Forelimb muscle (tissue), 1 donor: Measurements from ENCODE around the gene IPCEF1. TPM values are rescaled to one million over a fixed set of nuclear protein-coding genes. Genes with fewer than 3 reads are reported as not detected.

Experiments used
- DNase-seq: peaks from one replicate; pipeline ENCODE4 v3.0.0-alpha.2; 2013; ENCODE audit warnings: low read depth
- polyA plus RNA-seq: library from polyadenylated mRNA; unstranded; fragments of 120-200 nt; gene quantifications from one replicate; pipeline ENCODE4 v1.2.1, GENCODE V29; 2013; ENCODE audit not compliant: insufficient read length

The IPCEF1 gene
- polyA plus RNA-seq, 1 donor, result 1.2 TPM

DNA sequence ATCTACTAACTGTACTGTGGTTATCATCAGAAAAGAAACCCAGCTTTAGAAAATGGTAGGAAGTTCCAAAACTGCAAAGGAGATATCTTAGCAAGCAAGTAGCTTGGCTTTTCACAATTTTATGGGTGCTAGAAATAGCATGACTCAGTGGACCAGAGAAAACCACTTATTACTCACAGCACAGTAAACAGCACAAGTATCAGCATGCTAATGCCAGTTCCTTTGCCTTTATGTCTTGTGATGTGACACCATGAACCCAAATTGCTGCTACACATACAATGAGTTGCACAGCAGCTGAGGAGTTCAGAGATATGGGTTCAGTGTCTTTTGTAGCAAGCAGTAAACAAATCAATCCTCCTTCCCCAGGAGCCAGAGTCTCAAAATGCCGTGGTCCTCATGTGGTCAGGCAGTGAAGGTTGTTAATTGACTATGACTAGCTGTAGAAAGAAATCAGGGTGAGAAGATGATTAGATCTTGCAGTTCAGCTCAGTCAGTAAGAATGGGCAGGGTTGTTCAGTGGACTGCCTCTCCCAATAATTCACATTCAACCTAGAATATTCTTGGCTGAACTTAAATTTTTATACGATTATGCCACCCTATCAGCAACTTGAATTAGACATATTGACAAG lies 244.3 kb downstream of the IPCEF1 start:
- no peak for DNase-seq

DNA sequence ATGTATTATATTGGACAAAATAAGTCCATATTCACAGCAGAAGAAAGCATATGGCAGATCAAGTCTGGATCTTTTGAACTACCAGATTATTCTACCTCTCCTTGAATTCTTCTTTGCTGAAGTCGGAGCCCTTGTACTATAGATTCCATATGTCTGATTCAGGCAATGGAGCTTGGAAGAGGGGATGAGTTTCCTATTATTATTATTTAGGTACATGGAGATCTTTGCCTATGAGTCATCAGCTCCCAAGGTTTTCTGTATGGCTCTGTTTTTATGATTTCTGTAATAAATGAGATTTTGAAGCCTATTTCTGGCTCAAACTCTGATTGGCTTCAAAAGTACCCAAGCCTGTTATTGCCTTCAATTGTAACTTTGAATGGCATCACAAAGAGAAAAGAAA lies 245.6 kb downstream of the IPCEF1 start:
- no peak for DNase-seq

DNA sequence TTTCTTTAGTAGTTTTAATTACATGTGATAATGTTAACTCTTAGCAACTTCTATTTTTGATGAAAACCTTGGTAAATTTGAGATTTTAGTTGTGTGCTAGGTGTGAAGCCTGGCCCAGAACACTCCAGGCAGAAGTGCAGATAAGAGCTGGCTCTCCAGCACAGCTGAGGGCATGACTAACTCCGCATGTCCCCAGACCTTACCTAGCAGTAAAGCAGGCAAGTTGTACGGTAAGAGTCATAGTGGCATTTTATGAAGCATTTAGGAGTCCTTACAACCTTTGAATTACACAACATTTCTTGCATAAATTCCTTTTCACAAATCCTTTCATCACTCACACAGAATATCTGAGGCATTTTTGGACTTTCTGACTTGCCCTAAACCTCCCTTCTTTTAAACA lies 250.4 kb downstream of the IPCEF1 start:
- no peak for DNase-seq

Other genes with a start within 250 kb of the IPCEF1 start
- gene CNKSR3, start 153.9 kb upstream of the IPCEF1 start, polyA plus RNA-seq, result 13.4 TPM